ENCODE measurements around the gene SLC35F3.

Gene SLC35F3

DNA sequence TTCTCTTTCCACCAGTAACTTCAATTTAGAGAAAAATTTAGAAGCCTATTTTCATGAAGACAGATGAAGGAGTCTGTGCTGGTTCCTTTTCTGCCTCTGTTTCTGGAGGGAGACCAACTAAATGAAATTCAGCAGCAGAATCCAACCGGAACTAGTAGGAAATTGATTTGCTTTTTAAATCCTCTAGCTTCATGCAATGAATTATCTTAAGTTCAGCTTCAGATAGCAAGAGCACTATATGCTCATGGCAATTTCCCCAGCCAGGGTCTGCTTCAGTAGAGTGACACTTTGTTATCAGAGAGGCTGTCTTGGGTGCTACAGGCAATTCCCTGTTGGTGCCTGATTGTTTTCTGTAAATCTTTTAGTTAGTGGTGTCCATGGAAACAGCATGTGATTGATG lies 189.7 kb downstream of the SLC35F3 start:
- TF ChIP-seq CTCF (IDR thresholded peaks at IDR 0.05; ENCODE audit: low read depth, low read length, poor library complexity, severe bottlenecking) (no peak), EZH2phosphoT487 (IDR thresholded peaks at IDR 0.05; ENCODE audit: borderline replicate concordance, low read length) (no peak)
- H3K27ac ChIP-seq (ENCODE audit: low read depth, low read length) = no peak overlapping the region
- H3K4me3 ChIP-seq (ENCODE audit: low read length) = no peak overlapping the region
- no peaks in the 10 kb centered on the region for H4K20me1 ChIP-seq (ENCODE audit: control insufficient read depth, insufficient read depth, low read depth, low read length)
- H3K9me3 ChIP-seq (ENCODE audit: control insufficient read depth, insufficient read depth, low read length) = peaks cover 4% of the 10 kb centered on the region; the same call in 1 of the 2 replicates
- no peaks in the 10 kb centered on the region for H3F3A ChIP-seq (ENCODE audit: control insufficient read depth, insufficient read depth)
- no peaks in the 10 kb centered on the region for H3K9me2 ChIP-seq (replicated peaks; ENCODE audit: control insufficient read depth, low read length)
- no peaks in the 10 kb centered on the region for H3K4me1 ChIP-seq (ENCODE audit: control insufficient read depth, low read length)
- no peaks in the 10 kb centered on the region for H3K27me3 ChIP-seq (ENCODE audit: control insufficient read depth, low read length)
- H3K4me2 ChIP-seq (ENCODE audit: low read length) = no peak overlapping the region
- H3K79me2 ChIP-seq (ENCODE audit: control insufficient read depth, low read length) = no peaks in the 10 kb centered on the region
- H3K36me3 ChIP-seq (ENCODE audit: control insufficient read depth, low read length) = no peaks in the 10 kb centered on the region

- Histone ChIP-seq H3K4me1 (ENCODE audit: control insufficient read depth, low read length) (no peaks in the 10 kb centered on the region), H3F3A (ENCODE audit: control insufficient read depth, insufficient read depth) (no peaks in the 10 kb centered on the region), H3K4me2 (ENCODE audit: low read length) (no peak overlapping the region), H3K79me2 (ENCODE audit: control insufficient read depth, low read length) (no peaks in the 10 kb centered on the region), H3K9me2 (replicated peaks; ENCODE audit: control insufficient read depth, low read length) (no peaks in the 10 kb centered on the region), H3K27ac (ENCODE audit: low read depth, low read length) (no peak overlapping the region), H3K27me3 (ENCODE audit: control insufficient read depth, low read length) (no peaks in the 10 kb centered on the region), H4K20me1 (ENCODE audit: control insufficient read depth, insufficient read depth, low read depth, low read length) (no peaks in the 10 kb centered on the region), H3K4me3 (ENCODE audit: low read length) (no peak overlapping the region), H3K36me3 (ENCODE audit: control insufficient read depth, low read length) (no peaks in the 10 kb centered on the region), H3K9me3 (ENCODE audit: control insufficient read depth, insufficient read depth, low read length) (peaks cover 4% of the 10 kb centered on the region; the same call in 1 of the 2 replicates)
- no peak for TF ChIP-seq EZH2phosphoT487 (IDR thresholded peaks at IDR 0.05; ENCODE audit: borderline replicate concordance, low read length)
- no peak for TF ChIP-seq CTCF (IDR thresholded peaks at IDR 0.05; ENCODE audit: low read depth, low read length, poor library complexity, severe bottlenecking)
Observed at GRCh38 chr1:234096161-234096770, 191.8 kb downstream of the SLC35F3 start.

GRCh38 chr1:234102583-234102982 lies 198.1 kb downstream of the SLC35F3 start:
- no peak for TF ChIP-seq EZH2phosphoT487 (IDR thresholded peaks at IDR 0.05; ENCODE audit: borderline replicate concordance, low read length)
- TF ChIP-seq CTCF (IDR thresholded peaks at IDR 0.05; ENCODE audit: low read depth, low read length, poor library complexity, severe bottlenecking) = no peak
- Histone ChIP-seq H3K9me3 (ENCODE audit: control insufficient read depth, insufficient read depth, low read length) (peaks cover 4% of the 10 kb centered on the region; the same call in 1 of the 2 replicates), H3K79me2 (ENCODE audit: control insufficient read depth, low read length) (no peaks in the 10 kb centered on the region), H3K27me3 (ENCODE audit: control insufficient read depth, low read length) (no peaks in the 10 kb centered on the region; the same call in 1 of the 2 replicates), H3K4me1 (ENCODE audit: control insufficient read depth, low read length) (no peaks in the 10 kb centered on the region), H3K27ac (ENCODE audit: low read depth, low read length) (no peak overlapping the region), H4K20me1 (ENCODE audit: control insufficient read depth, insufficient read depth, low read depth, low read length) (no peaks in the 10 kb centered on the region), H3K9me2 (replicated peaks; ENCODE audit: control insufficient read depth, low read length) (no peaks in the 10 kb centered on the region), H3K4me3 (ENCODE audit: low read length) (no peak overlapping the region), H3K4me2 (ENCODE audit: low read length) (no peak overlapping the region), H3F3A (ENCODE audit: control insufficient read depth, insufficient read depth) (no peaks in the 10 kb centered on the region), H3K36me3 (ENCODE audit: control insufficient read depth, low read length) (no peaks in the 10 kb centered on the region)
